Activated CD4-positive, alpha-beta T cell treated with anti-CD3 and anti-CD28 coated beads, Interleukin-2, amount 10 ng/mL, durations not matched to agents 7 days and 5 days (primary cell): ENCODE measurements around the gene MUSTN1. TPM values are rescaled to one million over a fixed set of nuclear protein-coding genes. Genes with fewer than 3 reads are reported as not detected.

Experiments
- CTCF ChIA-PET: fragments of 350-600 bp; sonication (Branson Sonifier 250); formaldehyde crosslinking; loops from one replicate; lab custom pipeline; 2021; ENCODE audit warnings: antibody characterized with exemption; lab: Charles Lee
- POLR2A ChIA-PET: fragments of 350-600 bp; sonication (Branson Sonifier 250); formaldehyde crosslinking; loops from one replicate; lab custom pipeline; 2021; ENCODE audit warnings: antibody characterized with exemption; lab: Charles Lee
- DNase-seq: peaks from one replicate; pipeline ENCODE4 v3.0.0-alpha.2; 2020
- H3K27ac Mint-ChIP-seq: one replicate; pipeline ENCODE4 v1.8.0; 2021; ENCODE audit warnings: mild to moderate bottlenecking, moderate library complexity, mixed read lengths
- H3K27me3 Mint-ChIP-seq: one replicate; pipeline ENCODE4 v1.8.0; 2021; ENCODE audit warnings: mixed read lengths
- H3K36me3 Mint-ChIP-seq: one replicate; pipeline ENCODE4 v1.8.0; 2021; ENCODE audit warnings: low read depth, mixed read lengths
- H3K4me1 Mint-ChIP-seq: one replicate; pipeline ENCODE4 v1.8.0; 2021; ENCODE audit warnings: mixed read lengths
- H3K4me3 Mint-ChIP-seq: one replicate; pipeline ENCODE4 v1.8.0; 2021; ENCODE audit warnings: mild to moderate bottlenecking, moderate library complexity, mixed read lengths
- H3K9me3 Mint-ChIP-seq: one replicate; pipeline ENCODE4 v1.8.0; 2021; ENCODE audit warnings: mixed read lengths
- total RNA-seq, 2 experiments: library from RNA; stranded (reverse); gene quantifications; one replicate each; pipeline ENCODE4 v1.2.3, GENCODE V29; 2021

MUSTN1 gene
- total RNA-seq, 2 experiments from 2014 or later: 2.8 TPM; not detected in 1

- Mint-ChIP-seq H3K27ac (no peak overlapping the region), H3K4me3 (no peak overlapping the region), H3K36me3 (no peaks in the 10 kb centered on the region), H3K4me1 (no peaks in the 10 kb centered on the region), H3K27me3 (no peaks in the 10 kb centered on the region), H3K9me3 (no peaks in the 10 kb centered on the region)
- no peak for DNase-seq
- CTCF ChIA-PET: interaction anchor here (1.4 to 1.5 kb wide), 2 partner anchors 10 to 28 kb away, joined by 4 to 7 read pairs; no protein-coding TSS in a partner anchor
- POLR2A ChIA-PET: no interaction called here
Observed at GRCh38 chr3:52792961-52793695, 41.7 kb downstream of the MUSTN1 start.

DNA sequence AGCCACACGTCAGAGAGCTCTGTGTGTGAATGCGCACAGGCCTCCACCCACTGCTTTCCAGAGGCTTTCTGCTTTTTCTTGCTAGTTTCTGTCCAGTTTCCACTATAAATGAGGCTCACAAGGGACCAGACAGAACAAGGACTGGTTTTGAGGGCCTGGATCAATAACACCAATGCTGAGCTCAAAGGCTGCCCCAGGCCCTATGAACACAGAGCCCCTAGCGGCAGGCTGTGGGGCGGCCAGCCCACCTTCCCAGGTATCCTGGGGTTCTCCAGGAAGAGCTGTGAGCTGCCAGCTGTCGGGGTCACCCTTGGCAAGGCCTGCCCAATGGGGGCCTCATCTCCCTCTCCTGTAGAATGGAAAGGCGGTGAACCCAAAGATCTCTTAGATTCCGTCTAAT, 42.4 kb downstream of the MUSTN1 start:
- POLR2A ChIA-PET: no interaction called here
- CTCF ChIA-PET: interaction anchor here (1.2 to 1.7 kb wide), 4 partner anchors 9 to 29 kb away, joined by 4 to 7 read pairs (median 4); partner anchors contain the start of gene NEK4
- Mint-ChIP-seq H3K4me1 (no peaks in the 10 kb centered on the region), H3K9me3 (no peaks in the 10 kb centered on the region), H3K36me3 (no peaks in the 10 kb centered on the region), H3K4me3 (no peak overlapping the region), H3K27me3 (no peaks in the 10 kb centered on the region), H3K27ac (no peak overlapping the region)
- DNase-seq: no peak

DNA sequence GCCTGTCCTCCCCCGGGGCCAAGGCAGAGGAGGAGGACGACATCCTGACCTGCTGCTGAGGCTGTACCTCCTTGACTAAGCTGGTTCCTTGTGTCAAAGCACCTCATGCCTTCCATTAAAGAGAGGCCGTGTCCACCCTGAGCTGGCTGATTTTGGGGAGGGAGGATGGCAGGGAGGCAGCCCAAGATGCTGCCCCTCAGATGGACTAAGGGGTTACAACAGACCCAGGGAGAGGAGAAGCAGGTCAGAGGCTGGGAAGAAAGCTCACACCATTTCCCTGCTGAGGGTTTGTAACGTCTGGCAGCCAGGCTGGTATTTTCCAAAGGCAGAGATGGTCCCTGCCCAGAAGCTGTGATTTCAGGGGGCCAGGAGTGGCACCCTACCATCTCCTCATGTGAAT, 42.9 kb downstream of the MUSTN1 start:
- ChIA-PET CTCF (interaction anchor here (1.2 to 1.7 kb wide), 3 partner anchors 9 to 24 kb away, joined by 4 to 5 read pairs (median 4); partner anchors contain the start of gene NEK4), POLR2A (no interaction called here)
- no peaks in the 10 kb centered on the region for H3K27me3 Mint-ChIP-seq
- H3K9me3 Mint-ChIP-seq: no peaks in the 10 kb centered on the region
- DNase-seq: no peak
- no peak overlapping the region for H3K4me3 Mint-ChIP-seq
- H3K27ac Mint-ChIP-seq: no peak overlapping the region
- no peaks in the 10 kb centered on the region for H3K4me1 Mint-ChIP-seq
- no peaks in the 10 kb centered on the region for H3K36me3 Mint-ChIP-seq

DNA sequence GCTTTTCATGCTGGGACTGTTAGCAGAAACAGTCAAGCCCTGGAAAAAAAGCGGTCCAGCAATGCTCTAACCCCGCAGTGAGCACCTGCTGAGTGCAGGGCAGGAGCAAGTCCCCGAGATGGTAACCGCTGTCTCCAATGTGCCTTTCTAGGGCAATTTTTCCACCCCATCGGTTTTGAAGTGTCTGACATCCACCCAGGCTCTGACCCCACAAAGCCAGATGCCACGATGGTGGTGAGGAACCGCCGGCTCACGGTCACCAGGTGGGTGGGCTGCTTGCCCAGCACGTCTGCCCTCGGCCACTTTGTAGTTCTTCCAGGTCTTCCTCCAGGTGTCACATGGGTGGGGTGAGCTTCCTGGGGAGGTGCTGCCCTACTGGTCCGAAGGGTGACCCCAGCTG, 43.5 kb downstream of the MUSTN1 start:
- CTCF ChIA-PET: interaction anchor here (1.2 to 1.7 kb wide), 2 partner anchors 21 to 24 kb away, joined by 4 to 5 read pairs; partner anchors contain the start of gene NEK4
- DNase-seq: no peak
- H3K9me3 Mint-ChIP-seq: no peaks in the 10 kb centered on the region
- H3K27ac Mint-ChIP-seq: no peak overlapping the region
- POLR2A ChIA-PET: no interaction called here
- H3K27me3 Mint-ChIP-seq: no peaks in the 10 kb centered on the region
- H3K36me3 Mint-ChIP-seq: no peaks in the 10 kb centered on the region
- no peaks in the 10 kb centered on the region for H3K4me1 Mint-ChIP-seq
- H3K4me3 Mint-ChIP-seq: no peak overlapping the region

GRCh38 chr3:52790741-52791140, 44.1 kb downstream of the MUSTN1 start:
- H3K9me3 Mint-ChIP-seq: no peaks in the 10 kb centered on the region
- DNase-seq: no peak
- no peak overlapping the region for H3K27ac Mint-ChIP-seq
- H3K27me3 Mint-ChIP-seq: no peaks in the 10 kb centered on the region
- no peak overlapping the region for H3K4me3 Mint-ChIP-seq
- no peaks in the 10 kb centered on the region for H3K4me1 Mint-ChIP-seq
- ChIA-PET POLR2A (no interaction called here), CTCF (interaction anchor here (1.0 to 1.7 kb wide), 2 partner anchors 20 to 102 kb away, joined by 3 to 5 read pairs; partner anchors contain the start of gene NEK4)
- no peaks in the 10 kb centered on the region for H3K36me3 Mint-ChIP-seq

GRCh38 chr3:52790337-52790736, 44.5 kb downstream of the MUSTN1 start:
- Mint-ChIP-seq H3K4me3 (no peak overlapping the region), H3K27me3 (no peaks in the 10 kb centered on the region), H3K4me1 (no peaks in the 10 kb centered on the region), H3K9me3 (no peaks in the 10 kb centered on the region), H3K36me3 (no peaks in the 10 kb centered on the region), H3K27ac (no peak overlapping the region)
- CTCF ChIA-PET: interaction anchor here (0.6 to 1.0 kb wide), 4 partner anchors 25 to 263 kb away, joined by 3 read pairs; no protein-coding TSS in a partner anchor
- no peak for DNase-seq
- POLR2A ChIA-PET: no interaction called here

DNA sequence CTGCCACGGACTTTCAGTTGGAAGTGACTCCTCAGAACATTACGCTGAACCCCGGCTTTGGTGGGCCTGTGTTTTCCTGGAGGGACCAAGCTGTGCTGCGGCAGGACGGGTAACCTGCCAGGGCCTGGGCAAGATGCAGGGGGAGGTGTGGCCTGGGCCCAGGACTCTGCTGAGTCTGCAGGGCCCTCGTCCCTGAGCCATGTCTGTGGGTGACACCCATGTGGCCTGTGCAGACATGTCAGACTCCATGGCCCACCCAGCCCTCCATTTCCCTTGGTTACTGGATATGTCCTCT, 45.1 kb downstream of the MUSTN1 start:
- CTCF ChIA-PET: interaction anchor here (0.6 to 1.0 kb wide), 3 partner anchors 24 to 263 kb away, joined by 3 read pairs; no protein-coding TSS in a partner anchor
- H3K4me3 Mint-ChIP-seq: no peak overlapping the region
- no peaks in the 10 kb centered on the region for H3K27me3 Mint-ChIP-seq
- no peaks in the 10 kb centered on the region for H3K9me3 Mint-ChIP-seq
- POLR2A ChIA-PET: no interaction called here
- no peak overlapping the region for H3K27ac Mint-ChIP-seq
- H3K4me1 Mint-ChIP-seq: no peaks in the 10 kb centered on the region
- DNase-seq: no peak
- no peaks in the 10 kb centered on the region for H3K36me3 Mint-ChIP-seq

DNA sequence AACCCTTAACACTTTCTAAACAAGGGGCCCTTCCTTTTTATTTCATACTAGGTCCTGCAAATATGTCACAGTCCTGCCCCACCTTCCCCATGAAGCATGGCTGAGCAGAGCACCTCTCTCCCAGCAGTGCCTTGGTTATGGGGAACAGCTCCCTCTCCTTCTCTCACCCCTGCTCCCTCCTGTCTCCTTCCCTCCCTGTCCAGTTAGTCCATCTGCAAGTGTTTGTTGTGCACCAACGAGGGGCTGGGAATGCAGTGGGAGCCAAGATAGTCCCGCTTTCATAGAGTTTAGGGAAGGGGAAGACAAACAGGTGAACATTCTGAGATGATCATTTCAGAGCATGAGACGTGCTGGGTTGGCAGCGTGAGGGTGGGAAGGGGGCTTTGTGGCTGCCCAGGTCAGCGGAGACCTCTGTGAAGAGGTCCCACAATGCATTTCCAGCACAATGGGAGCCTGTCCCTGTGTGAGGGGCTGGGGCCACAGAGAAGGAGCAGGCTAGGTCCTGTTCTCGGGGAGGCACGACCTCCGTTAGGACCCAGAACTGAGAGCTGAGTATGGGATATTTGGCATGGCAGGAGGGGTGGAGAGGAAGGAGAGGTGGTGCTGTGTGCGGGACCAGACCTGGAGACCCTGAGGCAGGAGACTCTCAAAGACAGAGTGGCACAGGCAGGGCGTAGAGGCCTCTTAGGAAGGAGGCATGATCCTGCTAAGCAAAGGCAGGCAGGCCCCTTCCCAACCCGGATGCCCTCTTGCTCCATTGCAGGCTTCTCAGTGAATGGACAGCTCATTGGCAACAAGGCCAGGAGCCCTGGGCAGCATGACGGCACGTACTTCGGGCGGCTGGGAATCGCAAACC, 45.7 kb downstream of the MUSTN1 start:
- H3K36me3 Mint-ChIP-seq: no peaks in the 10 kb centered on the region
- ChIA-PET CTCF (interaction anchor here (1.0 kb wide), 1 partner anchor 24 kb away, joined by 3 read pairs; no protein-coding TSS in a partner anchor), POLR2A (no interaction called here)
- no peaks in the 10 kb centered on the region for H3K27me3 Mint-ChIP-seq
- no peaks in the 10 kb centered on the region for H3K9me3 Mint-ChIP-seq
- no peak overlapping the region for H3K27ac Mint-ChIP-seq
- no peaks in the 10 kb centered on the region for H3K4me1 Mint-ChIP-seq
- no peak overlapping the region for H3K4me3 Mint-ChIP-seq
- no peak for DNase-seq

- H3K36me3 Mint-ChIP-seq: no peaks in the 10 kb centered on the region
- DNase-seq: no peak
- no peaks in the 10 kb centered on the region for H3K27me3 Mint-ChIP-seq
- no peaks in the 10 kb centered on the region for H3K9me3 Mint-ChIP-seq
- ChIA-PET POLR2A (no interaction called here), CTCF (no interaction called here)
- H3K4me3 Mint-ChIP-seq: no peak overlapping the region
- H3K4me1 Mint-ChIP-seq: no peaks in the 10 kb centered on the region
- H3K27ac Mint-ChIP-seq: no peak overlapping the region
Observed at GRCh38 chr3:52787672-52788625, 46.9 kb downstream of the MUSTN1 start.

- Mint-ChIP-seq H3K27ac (no peak overlapping the region), H3K4me3 (no peak overlapping the region), H3K27me3 (peaks cover 2% of the 10 kb centered on the region), H3K36me3 (no peaks in the 10 kb centered on the region), H3K9me3 (no peaks in the 10 kb centered on the region), H3K4me1 (no peaks in the 10 kb centered on the region)
- ChIA-PET CTCF (no interaction called here), POLR2A (no interaction called here)
- DNase-seq: no peak
Observed at GRCh38 chr3:52787246-52787645, 47.6 kb downstream of the MUSTN1 start.

GRCh38 chr3:52786330-52787215, 48.2 kb downstream of the MUSTN1 start:
- ChIA-PET POLR2A (no interaction called here), CTCF (no interaction called here)
- H3K4me1 Mint-ChIP-seq: no peaks in the 10 kb centered on the region
- no peak overlapping the region for H3K4me3 Mint-ChIP-seq
- H3K36me3 Mint-ChIP-seq: no peaks in the 10 kb centered on the region
- no peaks in the 10 kb centered on the region for H3K9me3 Mint-ChIP-seq
- no peak for DNase-seq
- H3K27me3 Mint-ChIP-seq: peaks cover 7% of the 10 kb centered on the region
- H3K27ac Mint-ChIP-seq: no peak overlapping the region
